AG08396 (cell line): ENCODE measurements around the gene ARFGEF2.
"Not testable (repeated sequence)": the region's sequence is repeated elsewhere in the genome, so short reads cannot be mapped to it uniquely, and the experiment has no call there.

ENCODE experiments used
- DNase-seq: peaks from one replicate; pipeline ENCODE4 v3.0.0; 2012; ENCODE audit warnings: low spot score, mixed read lengths

ARFGEF2 gene

DNA sequence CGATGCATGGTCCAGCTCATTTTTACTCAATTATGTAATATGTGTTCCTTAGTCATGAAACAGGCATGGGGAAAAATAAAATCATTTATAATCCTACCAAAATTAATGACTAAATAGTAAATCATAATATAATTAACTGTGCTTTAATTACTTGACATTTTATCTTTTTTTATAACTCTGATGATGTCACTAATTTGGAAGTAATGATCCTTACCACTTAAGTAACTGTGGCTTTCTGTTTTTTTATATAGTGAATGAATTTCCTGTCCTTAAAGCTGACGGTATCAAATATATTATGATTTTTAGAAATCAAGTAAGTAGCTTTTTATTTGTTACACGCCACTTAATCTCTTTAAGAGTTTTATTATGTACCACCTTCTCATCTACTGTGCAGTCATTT lies 156.8 kb downstream of the ARFGEF2 start:
- no peak for DNase-seq

DNA sequence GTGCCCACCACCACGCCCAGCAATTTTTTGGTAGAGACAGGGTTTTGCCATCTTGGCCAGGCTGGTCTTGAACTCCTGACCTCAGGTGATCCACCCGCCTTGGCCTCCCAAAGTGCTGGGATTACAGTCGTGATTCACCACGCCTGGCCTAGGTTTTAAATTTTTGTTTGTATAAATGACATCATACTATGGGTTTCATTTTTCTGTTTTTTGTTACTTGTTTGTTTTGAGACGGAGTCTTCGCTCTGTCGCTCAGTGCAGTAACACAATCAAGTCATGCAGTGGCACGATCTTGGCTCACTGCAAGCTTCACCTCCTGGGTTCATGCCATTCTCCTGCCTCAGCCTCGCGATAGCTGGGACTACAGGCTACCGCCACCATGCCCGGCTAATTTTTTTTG lies 160.8 kb downstream of the ARFGEF2 start:
- DNase-seq: not testable (repeated sequence)
